ENCODE results near the gene RANBP9. TPM values are rescaled to one million over a fixed set of nuclear protein-coding genes. Genes with fewer than 3 reads are reported as not detected.

Gene RANBP9
- total RNA-seq, 1 experiment from 2014 or later: 57.4 TPM

DNA sequence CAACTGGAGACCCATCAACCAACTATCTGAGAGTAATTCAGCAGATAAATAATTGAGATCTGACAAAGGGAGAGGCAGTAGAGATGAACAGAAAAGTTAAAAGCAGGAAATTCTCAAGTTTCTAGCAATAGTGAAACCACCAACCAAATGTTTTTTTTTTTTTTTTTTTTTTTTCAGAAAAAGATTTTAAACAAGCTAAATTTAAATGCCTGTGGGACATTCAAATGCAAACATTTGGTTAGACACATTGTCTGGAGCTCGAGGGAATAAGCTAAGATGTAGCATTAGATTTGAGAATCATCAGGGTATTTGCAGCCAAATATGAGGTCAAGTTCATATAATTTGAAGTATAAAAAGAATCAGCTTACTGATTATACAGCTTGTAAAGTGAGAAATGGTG, 16.4 kb downstream of the RANBP9 start:
- Histone ChIP-seq H3K9me3 (ENCODE audit: low read depth, low read length, poor library complexity, severe bottlenecking) (no peaks in the 10 kb centered on the region), H3K4me3 (ENCODE audit: low read depth, low read length, poor library complexity, severe bottlenecking) (no peak overlapping the region), H3K27ac (ENCODE audit: low read depth, low read length, poor library complexity, severe bottlenecking) (no peak overlapping the region), H3K4me1 (ENCODE audit: insufficient read depth, low read length, poor library complexity, severe bottlenecking) (peaks cover 18% of the 10 kb centered on the region), H3K36me3 (ENCODE audit: insufficient read depth, low read length, poor library complexity, severe bottlenecking) (no peaks in the 10 kb centered on the region), H3K27me3 (replicated peaks; ENCODE audit: insufficient read depth, low read depth, low read length, poor library complexity) (no peaks in the 10 kb centered on the region)
- TF ChIP-seq, protein P1, sequence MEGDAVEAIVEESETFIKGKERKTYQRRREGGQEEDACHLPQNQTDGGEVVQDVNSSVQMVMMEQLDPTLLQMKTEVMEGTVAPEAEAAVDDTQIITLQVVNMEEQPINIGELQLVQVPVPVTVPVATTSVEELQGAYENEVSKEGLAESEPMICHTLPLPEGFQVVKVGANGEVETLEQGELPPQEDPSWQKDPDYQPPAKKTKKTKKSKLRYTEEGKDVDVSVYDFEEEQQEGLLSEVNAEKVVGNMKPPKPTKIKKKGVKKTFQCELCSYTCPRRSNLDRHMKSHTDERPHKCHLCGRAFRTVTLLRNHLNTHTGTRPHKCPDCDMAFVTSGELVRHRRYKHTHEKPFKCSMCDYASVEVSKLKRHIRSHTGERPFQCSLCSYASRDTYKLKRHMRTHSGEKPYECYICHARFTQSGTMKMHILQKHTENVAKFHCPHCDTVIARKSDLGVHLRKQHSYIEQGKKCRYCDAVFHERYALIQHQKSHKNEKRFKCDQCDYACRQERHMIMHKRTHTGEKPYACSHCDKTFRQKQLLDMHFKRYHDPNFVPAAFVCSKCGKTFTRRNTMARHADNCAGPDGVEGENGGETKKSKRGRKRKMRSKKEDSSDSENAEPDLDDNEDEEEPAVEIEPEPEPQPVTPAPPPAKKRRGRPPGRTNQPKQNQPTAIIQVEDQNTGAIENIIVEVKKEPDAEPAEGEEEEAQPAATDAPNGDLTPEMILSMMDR (conservative IDR thresholded peaks at IDR 0.05; ENCODE audit: low read depth, low read length): no peak
- no peak for TF ChIP-seq EZH2 (IDR thresholded peaks at IDR 0.05; ENCODE audit: borderline replicate concordance, low read depth, low read length, poor library complexity, severe bottlenecking)
- DNase-seq (ENCODE audit: low spot score): no peak
- intact Hi-C loops (cut with micrococcal nuclease; ENCODE audit: unreplicated experiment): no loop called here
- BruUV-seq (replicated peaks): no TSS peak
- ChIA-PET CTCF (interaction anchor here (1.1 kb wide), 1 partner anchor 70 kb away, joined by 3 read pairs; no protein-coding TSS in a partner anchor), POLR2A (ENCODE audit: low non-redundant PET) (no interaction called here)

DNA sequence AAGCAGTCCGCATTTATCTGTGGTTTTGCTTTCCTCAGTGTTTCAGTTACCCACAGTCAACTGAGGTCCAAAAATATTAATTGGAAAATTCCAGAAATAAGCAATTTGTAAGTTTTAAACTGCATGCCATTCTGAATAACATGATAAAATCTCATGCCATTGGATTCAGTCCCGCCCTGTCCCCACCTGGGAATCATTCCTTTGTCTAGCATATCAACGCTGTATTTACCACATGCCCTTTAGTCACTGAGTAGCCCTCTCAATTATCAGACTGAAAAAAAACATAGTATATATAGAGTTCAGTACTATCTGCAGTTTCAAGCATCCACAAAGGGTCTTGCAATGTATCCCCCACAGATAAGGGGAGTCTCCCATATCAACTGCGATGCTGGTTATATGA, 17.1 kb downstream of the RANBP9 start:
- Histone ChIP-seq H3K27ac (ENCODE audit: low read depth, low read length, poor library complexity, severe bottlenecking) (no peak overlapping the region), H3K4me1 (ENCODE audit: insufficient read depth, low read length, poor library complexity, severe bottlenecking) (peaks cover 18% of the 10 kb centered on the region), H3K27me3 (replicated peaks; ENCODE audit: insufficient read depth, low read depth, low read length, poor library complexity) (no peaks in the 10 kb centered on the region), H3K9me3 (ENCODE audit: low read depth, low read length, poor library complexity, severe bottlenecking) (no peaks in the 10 kb centered on the region), H3K4me3 (ENCODE audit: low read depth, low read length, poor library complexity, severe bottlenecking) (no peak overlapping the region), H3K36me3 (ENCODE audit: insufficient read depth, low read length, poor library complexity, severe bottlenecking) (no peaks in the 10 kb centered on the region)
- CTCF ChIA-PET: interaction anchor here (1.1 kb wide), 1 partner anchor 70 kb away, joined by 3 read pairs; no protein-coding TSS in a partner anchor
- BruUV-seq (replicated peaks): no TSS peak
- intact Hi-C loops (cut with micrococcal nuclease; ENCODE audit: unreplicated experiment): no loop called here
- no peak for DNase-seq (ENCODE audit: low spot score)
- POLR2A ChIA-PET (ENCODE audit: low non-redundant PET): no interaction called here
- TF ChIP-seq, protein P1 (conservative IDR thresholded peaks at IDR 0.05; ENCODE audit: low read depth, low read length): no peak
- TF ChIP-seq EZH2 (IDR thresholded peaks at IDR 0.05; ENCODE audit: borderline replicate concordance, low read depth, low read length, poor library complexity, severe bottlenecking): no peak

DNA sequence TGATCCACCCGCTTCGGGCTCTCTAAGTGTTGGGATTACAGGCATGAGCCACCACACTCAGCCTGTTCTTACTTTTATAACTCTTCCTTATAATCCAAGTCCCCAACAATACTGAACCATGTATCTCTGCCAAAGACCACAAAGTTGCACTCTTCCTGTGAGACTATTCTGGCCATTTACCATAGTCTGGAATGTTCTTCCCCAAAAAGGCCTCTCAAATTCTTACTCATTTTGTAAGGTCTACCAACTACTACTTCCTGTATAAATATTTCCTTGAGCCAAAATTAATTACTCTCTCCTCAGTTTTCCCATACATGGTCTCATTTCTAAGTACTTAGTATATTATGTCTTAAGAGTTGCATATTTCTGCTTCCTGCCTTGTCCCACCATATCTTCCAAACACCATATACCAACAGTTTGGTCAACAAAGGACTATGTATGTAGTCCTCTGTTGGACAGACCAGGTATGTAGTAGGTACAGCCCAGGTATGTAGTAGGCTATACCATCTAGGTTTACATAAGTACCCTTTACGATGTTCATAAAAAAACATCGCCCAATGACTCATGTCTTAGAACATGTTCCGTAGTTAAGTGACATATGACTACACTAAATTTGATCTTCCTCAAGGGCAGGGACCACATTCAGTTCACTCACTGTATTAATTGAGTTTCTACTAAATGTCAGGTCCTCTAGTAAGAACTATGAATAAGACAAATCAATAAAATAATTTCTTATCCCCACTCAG, 22.0 kb downstream of the RANBP9 start:
- TF ChIP-seq, protein P1 (conservative IDR thresholded peaks at IDR 0.05; ENCODE audit: low read depth, low read length): no peak
- TF ChIP-seq EZH2 (IDR thresholded peaks at IDR 0.05; ENCODE audit: borderline replicate concordance, low read depth, low read length, poor library complexity, severe bottlenecking): no peak
- no peaks in the 10 kb centered on the region for H3K27me3 ChIP-seq (replicated peaks; ENCODE audit: insufficient read depth, low read depth, low read length, poor library complexity)
- intact Hi-C loops (cut with micrococcal nuclease; ENCODE audit: unreplicated experiment): no loop called here
- H3K27ac ChIP-seq (ENCODE audit: low read depth, low read length, poor library complexity, severe bottlenecking): no peak overlapping the region
- H3K4me3 ChIP-seq (ENCODE audit: low read depth, low read length, poor library complexity, severe bottlenecking): no peak overlapping the region
- CTCF ChIA-PET: no interaction called here
- H3K4me1 ChIP-seq (ENCODE audit: insufficient read depth, low read length, poor library complexity, severe bottlenecking): no peaks in the 10 kb centered on the region
- POLR2A ChIA-PET (ENCODE audit: low non-redundant PET): interaction anchor here (0.7 kb wide), 1 partner anchor 1559 kb away, joined by 3 read pairs; no protein-coding TSS in a partner anchor
- no peaks in the 10 kb centered on the region for H3K36me3 ChIP-seq (ENCODE audit: insufficient read depth, low read length, poor library complexity, severe bottlenecking)
- no peak for DNase-seq (ENCODE audit: low spot score)
- no TSS peak for BruUV-seq (replicated peaks)
- no peaks in the 10 kb centered on the region for H3K9me3 ChIP-seq (ENCODE audit: low read depth, low read length, poor library complexity, severe bottlenecking)
